Measurements from ENCODE around the gene PODN. TPM values are rescaled to one million over a fixed set of nuclear protein-coding genes. Genes with fewer than 3 reads are reported as not detected.

Gene PODN
- total RNA-seq (100 to 1,000 TPM in 3 of 5 donors, 10 to 100 TPM in 2; 19.8 to 356 (median 128) TPM), polyA plus RNA-seq (10 to 100 TPM in 1 of 3 donors, 1 to 10 TPM in 2; 8.3 to 18.4 (median 9.6) TPM)
- long read RNA-seq, donor 1, result 0 reads
- long read RNA-seq, donor 2, result 0 reads
- long read RNA-seq, donor 3, result 0 reads
- long read RNA-seq, donor 4, result 0 reads
- long read RNA-seq, donor 5, partial matches to known transcripts, result 0 of 1 reads
- long read RNA-seq, donor 5, other reads (novel, unspliced or antisense), result 0 of 1 reads
- long read RNA-seq, donor 6, result 0 reads
- long read RNA-seq, donor 7, partial matches to known transcripts, result 5 of 6 reads
- long read RNA-seq, donor 7, other reads (novel, unspliced or antisense), result 0 of 6 reads
- long read RNA-seq, donor 8, partial matches to known transcripts, result 0 of 1 reads
- long read RNA-seq, donor 8, other reads (novel, unspliced or antisense), result 0 of 1 reads
- long read RNA-seq, donor 9, result 0 reads
- long read RNA-seq, donor 10, result 0 reads

DNA sequence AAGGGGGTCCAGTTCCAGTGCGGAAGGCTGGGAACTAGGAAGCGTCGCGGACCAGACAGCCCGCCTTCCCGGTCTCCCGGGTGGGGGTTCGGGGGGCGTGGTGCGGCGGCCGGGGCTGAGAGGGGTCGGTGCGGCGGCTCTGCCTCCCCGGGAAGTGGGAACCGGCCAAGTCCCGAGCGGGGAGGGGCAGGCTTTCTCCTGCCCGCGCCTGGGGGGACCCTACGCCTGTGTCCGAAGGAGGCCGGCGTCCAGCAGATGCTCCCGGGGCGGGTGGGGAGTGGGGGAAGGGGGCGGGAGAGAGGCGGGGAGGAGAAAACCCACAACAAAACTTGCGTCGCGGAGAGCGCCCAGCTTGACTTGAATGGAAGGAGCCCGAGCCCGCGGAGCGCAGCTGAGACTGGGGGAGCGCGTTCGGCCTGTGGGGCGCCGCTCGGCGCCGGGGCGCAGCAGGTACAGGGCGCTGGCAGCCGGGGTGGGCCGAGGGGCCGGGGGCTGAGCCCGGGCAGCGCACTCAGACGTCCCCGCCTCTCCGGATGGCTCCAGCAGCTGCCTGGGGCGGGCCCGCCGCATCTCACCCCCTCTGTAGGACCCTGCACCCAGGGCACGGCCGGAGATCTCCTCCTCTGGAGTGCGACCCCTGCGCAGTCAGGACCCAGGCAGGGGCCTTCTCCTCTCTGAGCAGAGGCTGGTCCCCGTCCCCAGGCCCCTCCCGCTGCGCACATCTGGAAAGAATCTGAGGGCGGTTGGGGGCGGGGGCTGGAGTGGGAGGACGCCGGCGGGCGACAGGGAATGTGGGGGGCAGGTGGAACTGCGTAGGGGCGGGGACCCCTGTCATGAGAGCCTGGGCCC, at the start of gene PODN:
TSS of gene PODN (plus strand) at position 355 of the 849 bp plus-strand sequence. CDS start 7,643 bp downstream, outside the sequence.
- no peaks in the 10 kb centered on the region for H3K36me3 ChIP-seq
- peak within 1 kb of the TSS; percentile 66 to 79 (median 68) for H3K4me3 ChIP-seq
- intact Hi-C loops (cut with DNase I; ENCODE audit: low total_unique reads), result no loop called here
- peak in 1 of 2 donors; percentile 78 for DNase-seq
- WGBS, 5 donors, result 0 to 1% (median 1%) methylated on average over 22 to 73 of the region's 73 CpGs
- peak within 1 kb of the TSS; percentile 30 to 86 (median 77) for H3K27ac ChIP-seq
- TF ChIP-seq POLR2AphosphoS5 (IDR thresholded peaks at IDR 0.05), result no peak
- no peak for TF ChIP-seq POLR2A (IDR thresholded peaks at IDR 0.05)
- TF ChIP-seq CTCF (IDR thresholded peaks at IDR 0.05), result no peak
- TF ChIP-seq EP300 (IDR thresholded peaks at IDR 0.05), result no peak
- H3K4me1 ChIP-seq, result peaks cover 18 to 56% (median 34%) of the 10 kb centered on the region in 4 donors
- peaks cover 0 to 30% (median 22%) of the 10 kb centered on the region in 3 donors for H3K27me3 ChIP-seq
- no peaks in the 10 kb centered on the region for H3K9me3 ChIP-seq

- peak overlapping the region; percentile 56 to 74 (median 71) for H3K27ac ChIP-seq
- H3K27me3 ChIP-seq, result no peaks in the 10 kb centered on the region
- peak; percentile 82 to 96 for DNase-seq
- intact Hi-C loops (cut with DNase I; ENCODE audit: low total_unique reads), result no loop called here
- H3K9me3 ChIP-seq, result no peaks in the 10 kb centered on the region
- WGBS, 5 donors, result 0 to 2% (median 1%) methylated on average over 9 of the region's 9 CpGs
- TF ChIP-seq CTCF (IDR thresholded peaks at IDR 0.05), result no peak
- TF ChIP-seq POLR2A (IDR thresholded peaks at IDR 0.05), result no peak
- TF ChIP-seq EP300 (IDR thresholded peaks at IDR 0.05), result no peak
- TF ChIP-seq POLR2AphosphoS5 (IDR thresholded peaks at IDR 0.05), result peak; percentile 60 to 87 (median 75)
- peaks cover 0 to 35% (median 25%) of the 10 kb centered on the region in 4 donors for H3K4me1 ChIP-seq
- H3K4me3 ChIP-seq, result peak overlapping the region; percentile 51 to 64 (median 59)
- H3K36me3 ChIP-seq, result peaks cover 0 to 14% (median 13%) of the 10 kb centered on the region in 4 donors
Observed at GRCh38 chr1:53014791-53015507, 47.1 kb upstream of the PODN start.

DNA sequence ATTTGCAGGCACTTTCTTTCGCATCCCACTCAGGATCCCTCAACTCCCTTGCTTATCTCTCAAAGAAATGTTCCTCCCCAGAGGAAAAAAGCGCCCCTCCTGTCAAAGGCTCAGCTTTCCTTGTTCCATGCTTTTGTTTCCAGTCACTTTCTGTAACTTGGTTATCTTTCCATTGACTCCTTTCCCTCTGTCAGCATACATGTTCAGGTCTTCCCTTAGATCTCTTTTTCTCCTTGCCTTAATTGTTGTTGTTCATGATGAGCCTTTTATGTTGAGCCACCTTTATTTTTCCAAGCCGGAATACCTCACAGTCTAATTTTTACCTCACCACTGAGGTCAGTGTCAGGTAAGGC, 46.5 kb upstream of the PODN start:
- DNase-seq, result no peak

More for the DNA sequence above, 46.5 kb upstream of the PODN start:
- Histone ChIP-seq H3K36me3 (peaks cover 0 to 14% (median 13%) of the 10 kb centered on the region in 4 donors), H3K27ac (peak overlapping the region in 4 of 5 donors; percentile 59 to 74 (median 72)), H3K4me3 (peak overlapping the region; percentile 51 to 64 (median 59)), H3K9me3 (no peaks in the 10 kb centered on the region), H3K27me3 (no peaks in the 10 kb centered on the region), H3K4me1 (peaks cover 0 to 35% (median 25%) of the 10 kb centered on the region in 4 donors)
- TF ChIP-seq CTCF (IDR thresholded peaks at IDR 0.05) (no peak), EP300 (IDR thresholded peaks at IDR 0.05) (no peak), POLR2A (IDR thresholded peaks at IDR 0.05) (no peak), POLR2AphosphoS5 (IDR thresholded peaks at IDR 0.05) (no peak)
- intact Hi-C loops (cut with DNase I; ENCODE audit: low total_unique reads), result no loop called here
- WGBS, 5 donors, result 11 to 26% (median 14%) methylated on average over 3 of the region's 3 CpGs

Data from stomach (tissue), 19 donors.